Gastrocnemius medialis (tissue), 4 donors: ENCODE results near the gene STRBP. TPM values are rescaled to one million over a fixed set of nuclear protein-coding genes. Genes with fewer than 3 reads are reported as not detected.

Source experiments
- ATAC-seq, 2 donors: fragments of 150-250 bp; one replicate each; pipeline ENCODE4 v1.9.1; 2016
- DNase-seq, 2 donors: peaks; one replicate each; pipeline ENCODE4 v3.0.0-alpha.2; 2019
- H3K27ac ChIP-seq, 4 donors: fragments of 200-600 bp; sonication (generic); 1 replicate in 1 of 4; 2 replicates in 3 of 4; pipeline ENCODE4 v1.5.1; 2016 to 2018; ENCODE audit warnings: mild to moderate bottlenecking in 2 of 4, moderate library complexity in 1 of 4
- H3K27me3 ChIP-seq, 3 donors: fragments of 200-600 bp; sonication (generic) in 2 of 3; 1 replicate in 1 of 3; 2 replicates in 2 of 3; pipeline versions ENCODE4 v1.5.1 to v1.6.0; 2016 to 2019; ENCODE audit warnings: mild to moderate bottlenecking in 1 of 3, moderate library complexity in 1 of 3
- H3K36me3 ChIP-seq, 2 donors: fragments of 200-600 bp; sonication (generic) in 1 of 2; one replicate each; pipeline ENCODE4 v1.5.1; 2017 to 2018
- H3K4me1 ChIP-seq, 2 donors: fragments of 200-600 bp; sonication (generic) in 1 of 2; one replicate each; pipeline ENCODE4 v1.5.1; 2016 to 2017; ENCODE audit warnings: mild to moderate bottlenecking in 2 of 2
- H3K4me3 ChIP-seq, 4 donors: fragments of 200-600 bp; sonication (generic) in 3 of 4; 1 replicate in 1 of 4; 2 replicates in 3 of 4; pipeline ENCODE4 v1.5.1; 2016 to 2019; ENCODE audit warnings: mild to moderate bottlenecking in 2 of 4
- H3K9me3 ChIP-seq, 3 donors: fragments of 200-600 bp; sonication (generic) in 2 of 3; 1 replicate in 1 of 3; 2 replicates in 2 of 3; pipeline ENCODE4 v1.5.1; 2016 to 2019
- POLR2A ChIP-seq, 2 donors: fragments of 450-650 bp; IDR thresholded peaks; one replicate each; pipeline ENCODE4 v1.6.1; 2017; ENCODE audit warnings: antibody characterized with exemption in 2 of 2, mild to moderate bottlenecking in 2 of 2, moderate library complexity in 2 of 2
- in situ Hi-C, 4 donors: fragments of 200-750 bp; cut with MboI; loops; one replicate each; pipeline versions ENCODE4 v1.15.0 to v1.8.0; 2017; ENCODE audit warnings: low sequenced_read_pairs in 4 of 4
- intact Hi-C: fragments of 100-400 bp; cut with DNase I; formaldehyde crosslinking; loops from one replicate; pipeline ENCODE4 v1.15.1; 2023; ENCODE audit warnings: low total_unique reads
- total RNA-seq, 4 donors: library from RNA; depleted of rRNA; stranded (reverse); fragments of >200 nt; gene quantifications; one replicate each; pipeline versions ENCODE4 v1.1.0 to v1.2.3, GENCODE V29; 2016
- TF ChIP-seq, protein P1 (sequence below), 5 experiments: fragments of 450-650 bp in 3 of 5; fragments of 200-600 bp in 2 of 5; sonication (generic) in 2 of 5; IDR thresholded peaks in 4 of 5; conservative IDR thresholded peaks in 1 of 5; 1 replicate in 4 of 5; 2 replicates in 1 of 5; pipeline ENCODE4 v1.5.1; 2016 to 2019; ENCODE audit warnings: antibody characterized with exemption in 5 of 5, mild to moderate bottlenecking in 3 of 5, moderate library complexity in 3 of 5

Gene STRBP
- total RNA-seq, 4 donors from 2014 or later, result 5.0 to 25.0 (median 13.2) TPM

DNA sequence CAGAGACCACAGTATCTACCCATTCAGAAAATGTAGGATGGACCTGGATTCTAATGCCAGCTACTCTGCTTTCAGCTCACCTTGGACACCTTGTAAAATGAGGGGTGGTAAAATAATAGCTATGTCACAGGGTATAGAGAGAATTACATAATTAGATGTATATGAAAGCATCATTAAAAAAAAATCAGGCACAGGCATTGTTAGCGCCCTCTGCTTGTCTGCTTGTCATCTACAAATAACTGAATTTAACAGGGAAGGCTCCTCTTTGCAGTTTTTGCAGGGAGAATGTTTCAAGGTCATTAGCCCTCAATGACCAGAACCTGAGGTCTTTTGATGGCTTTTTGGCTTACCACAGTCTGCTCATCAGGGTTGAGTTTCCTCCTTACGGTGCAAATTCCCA is 176.9 kb downstream of the STRBP start:
- H3K36me3 ChIP-seq, result peaks cover 0 to 52% of the 10 kb centered on the region in 2 donors
- no peak overlapping the region for H3K27ac ChIP-seq
- no peak for ATAC-seq
- no peaks in the 10 kb centered on the region for H3K4me1 ChIP-seq
- TF ChIP-seq, protein P1, sequence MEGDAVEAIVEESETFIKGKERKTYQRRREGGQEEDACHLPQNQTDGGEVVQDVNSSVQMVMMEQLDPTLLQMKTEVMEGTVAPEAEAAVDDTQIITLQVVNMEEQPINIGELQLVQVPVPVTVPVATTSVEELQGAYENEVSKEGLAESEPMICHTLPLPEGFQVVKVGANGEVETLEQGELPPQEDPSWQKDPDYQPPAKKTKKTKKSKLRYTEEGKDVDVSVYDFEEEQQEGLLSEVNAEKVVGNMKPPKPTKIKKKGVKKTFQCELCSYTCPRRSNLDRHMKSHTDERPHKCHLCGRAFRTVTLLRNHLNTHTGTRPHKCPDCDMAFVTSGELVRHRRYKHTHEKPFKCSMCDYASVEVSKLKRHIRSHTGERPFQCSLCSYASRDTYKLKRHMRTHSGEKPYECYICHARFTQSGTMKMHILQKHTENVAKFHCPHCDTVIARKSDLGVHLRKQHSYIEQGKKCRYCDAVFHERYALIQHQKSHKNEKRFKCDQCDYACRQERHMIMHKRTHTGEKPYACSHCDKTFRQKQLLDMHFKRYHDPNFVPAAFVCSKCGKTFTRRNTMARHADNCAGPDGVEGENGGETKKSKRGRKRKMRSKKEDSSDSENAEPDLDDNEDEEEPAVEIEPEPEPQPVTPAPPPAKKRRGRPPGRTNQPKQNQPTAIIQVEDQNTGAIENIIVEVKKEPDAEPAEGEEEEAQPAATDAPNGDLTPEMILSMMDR (IDR thresholded peaks at IDR 0.05 in 4 of 5, conservative IDR thresholded peaks at IDR 0.05 in 1 of 5), result no peak
- TF ChIP-seq POLR2A (IDR thresholded peaks at IDR 0.05), result no peak
- no peaks in the 10 kb centered on the region for H3K27me3 ChIP-seq
- in situ Hi-C loops, result loop anchor here in 1 of 4 donors (25.0 kb wide), 1 partner anchor 246 kb away; no protein-coding TSS in a partner anchor
- no peaks in the 10 kb centered on the region for H3K9me3 ChIP-seq
- intact Hi-C loops, result no loop called here
- H3K4me3 ChIP-seq, result no peak overlapping the region
- no peak for DNase-seq

DNA sequence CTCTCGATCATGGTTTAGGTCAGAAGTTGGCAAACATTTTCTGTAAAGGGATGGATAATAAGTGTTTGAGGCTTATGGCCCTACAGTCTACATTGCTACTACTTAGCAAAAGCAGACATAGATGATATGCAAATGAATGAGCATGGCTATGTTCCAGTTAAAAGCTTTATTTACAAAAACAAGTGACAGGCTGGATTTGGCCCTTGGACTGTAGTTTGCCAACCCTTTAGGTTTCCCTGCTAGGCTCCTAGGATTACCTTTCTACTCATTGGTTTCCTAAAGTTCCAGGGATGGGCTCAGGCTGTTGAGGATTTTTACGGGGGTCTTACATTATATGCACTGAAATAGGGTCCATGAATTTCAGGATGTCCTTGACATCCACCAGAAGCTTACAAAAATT is 177.4 kb downstream of the STRBP start:
- Histone ChIP-seq H3K27me3 (no peaks in the 10 kb centered on the region), H3K4me1 (no peaks in the 10 kb centered on the region), H3K27ac (no peak overlapping the region), H3K9me3 (no peaks in the 10 kb centered on the region), H3K36me3 (peaks cover 0 to 48% of the 10 kb centered on the region in 2 donors), H3K4me3 (no peak overlapping the region)
- TF ChIP-seq POLR2A (IDR thresholded peaks at IDR 0.05), result no peak
- ATAC-seq (no peak), DNase-seq (no peak)
- intact Hi-C loops (no loop called here), in situ Hi-C loops (loop anchor here in 1 of 4 donors (25.0 kb wide), 1 partner anchor 246 kb away; no protein-coding TSS in a partner anchor)

DNA sequence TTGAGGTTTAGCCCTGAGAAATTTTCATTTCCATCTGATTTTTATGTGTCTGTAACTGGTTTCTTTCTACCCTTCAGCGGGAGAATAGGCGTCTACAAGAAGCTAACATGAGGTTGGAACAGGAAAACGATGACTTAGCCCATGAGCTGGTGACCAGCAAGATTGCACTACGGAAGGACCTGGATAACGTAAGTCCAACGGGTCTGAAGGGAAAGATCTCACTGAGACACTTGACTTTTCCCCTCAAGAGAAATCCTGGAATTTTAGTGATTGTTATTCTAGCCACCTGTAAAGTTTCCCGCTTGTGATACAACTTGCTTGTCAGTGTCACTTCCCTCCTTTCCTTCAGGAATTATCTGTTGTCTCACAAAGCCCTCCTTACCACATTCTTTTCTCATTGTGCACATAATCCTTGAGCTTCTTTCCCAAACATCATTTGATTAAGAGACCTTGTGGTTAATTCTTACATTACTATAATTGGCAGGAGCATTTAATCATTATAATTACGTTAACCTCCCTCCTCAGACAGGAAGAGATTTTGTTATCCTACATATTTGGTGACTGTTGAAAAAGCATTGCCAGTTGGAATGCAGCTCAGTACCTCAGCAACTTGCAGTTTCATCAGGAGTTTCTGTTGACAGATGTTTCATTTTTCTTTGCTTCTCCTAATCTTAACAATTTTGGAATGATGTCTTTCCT is 178.0 kb downstream of the STRBP start:
- DNase-seq, result no peak
- no peak overlapping the region for H3K4me3 ChIP-seq
- no peak overlapping the region for H3K27ac ChIP-seq
- in situ Hi-C loops (loop anchor here in 1 of 4 donors (25.0 kb wide), 1 partner anchor 247 kb away; no protein-coding TSS in a partner anchor), intact Hi-C loops (no loop called here)
- no peaks in the 10 kb centered on the region for H3K27me3 ChIP-seq
- ATAC-seq, result no peak
- H3K9me3 ChIP-seq, result no peaks in the 10 kb centered on the region
- TF ChIP-seq, protein P1 (IDR thresholded peaks at IDR 0.05 in 4 of 5, conservative IDR thresholded peaks at IDR 0.05 in 1 of 5), result no peak
- no peak for TF ChIP-seq POLR2A (IDR thresholded peaks at IDR 0.05)
- H3K36me3 ChIP-seq, result peaks cover 0 to 47% of the 10 kb centered on the region in 2 donors
- H3K4me1 ChIP-seq, result no peaks in the 10 kb centered on the region

DNA sequence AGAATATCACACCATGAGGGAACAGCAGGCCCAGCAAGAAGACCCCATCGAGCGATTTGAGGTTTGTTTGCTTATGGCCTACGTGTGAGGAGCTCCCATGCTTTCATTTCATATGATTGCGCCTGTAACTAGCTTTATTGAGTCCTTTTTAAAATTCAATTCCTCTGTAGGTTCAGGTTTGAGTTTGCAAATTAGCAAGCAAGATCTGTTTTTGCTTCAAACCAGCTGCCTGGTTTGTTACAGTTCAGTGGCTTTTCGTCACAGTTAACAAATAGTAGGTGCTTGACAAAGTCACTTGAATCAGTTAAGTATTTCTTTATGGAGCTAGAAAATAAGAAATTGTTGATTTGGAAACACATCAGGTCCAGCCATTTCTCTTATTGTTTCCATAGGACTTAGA is 178.6 kb downstream of the STRBP start:
- intact Hi-C loops (loop anchor here (10.0 kb wide), 1 partner anchor 255 kb away; no protein-coding TSS in a partner anchor), in situ Hi-C loops (loop anchor here in 2 of 4 donors (10.0 to 25.0 kb wide), 2 partner anchors 248 to 265 kb away; partner anchors contain the start of gene CRB2 (in 1 of the 2))
- TF ChIP-seq POLR2A (IDR thresholded peaks at IDR 0.05), result no peak
- TF ChIP-seq, protein P1 (IDR thresholded peaks at IDR 0.05 in 4 of 5, conservative IDR thresholded peaks at IDR 0.05 in 1 of 5), result no peak
- H3K4me3 ChIP-seq, result no peak overlapping the region
- ATAC-seq, result no peak
- no peak for DNase-seq
- no peak overlapping the region for H3K27ac ChIP-seq
- H3K27me3 ChIP-seq, result no peaks in the 10 kb centered on the region
- H3K36me3 ChIP-seq, result peaks cover 0 to 47% of the 10 kb centered on the region in 2 donors
- no peaks in the 10 kb centered on the region for H3K4me1 ChIP-seq
- no peaks in the 10 kb centered on the region for H3K9me3 ChIP-seq

DNA sequence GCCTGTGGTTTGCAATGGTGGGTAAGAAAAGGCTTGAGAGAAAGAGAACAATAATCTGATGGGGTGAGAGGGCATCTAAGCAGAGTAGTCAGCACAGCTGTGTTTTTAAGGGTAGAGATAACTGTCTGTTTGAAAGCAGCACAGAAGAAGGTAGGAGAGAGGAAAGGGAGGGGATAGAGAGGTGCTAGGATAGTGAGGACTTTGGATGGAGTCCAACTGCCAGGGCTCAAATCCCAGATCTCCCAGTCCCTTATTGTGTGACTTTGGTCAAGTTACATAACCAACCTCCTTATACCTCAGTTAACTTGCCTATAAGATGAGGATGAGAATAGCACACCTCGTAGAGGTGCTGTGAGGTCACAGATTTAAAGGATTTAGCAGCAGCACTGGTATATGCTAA is 179.3 kb downstream of the STRBP start:
- Histone ChIP-seq H3K4me1 (no peaks in the 10 kb centered on the region), H3K9me3 (no peaks in the 10 kb centered on the region), H3K27me3 (no peaks in the 10 kb centered on the region), H3K36me3 (peaks cover 0 to 50% of the 10 kb centered on the region in 2 donors), H3K27ac (no peak overlapping the region), H3K4me3 (no peak overlapping the region)
- TF ChIP-seq, protein P1 (IDR thresholded peaks at IDR 0.05 in 4 of 5, conservative IDR thresholded peaks at IDR 0.05 in 1 of 5), result no peak
- TF ChIP-seq POLR2A (IDR thresholded peaks at IDR 0.05), result no peak
- ATAC-seq (no peak), DNase-seq (no peak)
- in situ Hi-C loops, result loop anchor here in 2 of 4 donors (10.0 to 25.0 kb wide), 2 partner anchors 248 to 266 kb away; partner anchors contain the start of gene CRB2 (in 1 of the 2)
- intact Hi-C loops, result loop anchor here (10.0 kb wide), 1 partner anchor 256 kb away; no protein-coding TSS in a partner anchor
